GM18526 (cell line): ENCODE measurements around the gene MGLL.

ENCODE experiments used
- POLR2A ChIP-seq: IDR thresholded peaks from 3 replicates; pipeline ENCODE4 v1.6.1; 2011; ENCODE audit not compliant: insufficient read length; ENCODE audit errors: extremely low read depth

The MGLL gene

DNA sequence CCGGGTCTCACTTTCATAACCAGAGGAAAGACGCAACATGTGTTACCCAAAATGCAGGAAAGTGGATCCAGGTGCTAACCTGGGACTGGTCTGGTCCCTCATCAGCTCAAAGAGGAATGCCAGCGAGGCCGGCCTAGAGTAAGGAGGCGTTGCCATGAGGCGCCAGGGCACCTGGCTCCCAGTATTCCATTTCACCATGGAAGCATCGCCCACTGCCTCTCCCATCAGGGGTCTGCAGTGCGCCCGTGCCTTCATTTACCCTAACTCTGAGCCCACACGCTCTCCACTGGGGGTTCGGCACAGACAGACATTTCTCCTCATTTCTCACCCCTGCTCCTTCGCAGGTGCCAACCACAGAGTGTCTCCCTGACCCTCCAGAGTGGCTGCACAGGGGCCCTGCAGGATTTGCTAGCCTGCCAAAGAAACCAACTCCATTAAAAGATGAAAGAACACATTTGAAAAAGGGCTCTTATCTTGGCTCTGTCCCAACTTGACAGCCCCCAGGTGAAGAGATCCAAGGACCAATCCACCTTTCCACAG lies 88.1 kb downstream of the MGLL start:
- TF ChIP-seq POLR2A: no peak

DNA sequence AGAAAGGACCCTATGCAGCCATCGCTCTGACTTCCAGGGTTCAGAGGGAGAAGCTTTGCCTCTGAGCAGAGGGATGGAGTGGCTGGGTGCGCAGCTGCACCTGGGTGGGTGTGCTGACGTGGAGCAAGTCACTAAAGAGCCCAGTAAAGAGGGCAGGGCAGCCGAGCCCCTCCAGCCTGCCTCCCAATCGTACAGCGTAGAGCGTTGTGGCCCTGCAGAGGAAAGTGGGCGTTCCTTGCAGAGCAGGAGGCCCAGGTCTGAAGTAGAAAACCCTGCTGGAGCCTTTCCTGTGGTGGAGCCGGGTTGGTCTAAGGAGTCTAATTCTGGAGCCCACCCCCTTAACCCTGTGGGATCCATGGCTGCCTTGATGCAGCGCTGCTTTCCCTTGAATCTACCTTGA lies 88.5 kb downstream of the MGLL start:
- TF ChIP-seq POLR2A: no peak

DNA sequence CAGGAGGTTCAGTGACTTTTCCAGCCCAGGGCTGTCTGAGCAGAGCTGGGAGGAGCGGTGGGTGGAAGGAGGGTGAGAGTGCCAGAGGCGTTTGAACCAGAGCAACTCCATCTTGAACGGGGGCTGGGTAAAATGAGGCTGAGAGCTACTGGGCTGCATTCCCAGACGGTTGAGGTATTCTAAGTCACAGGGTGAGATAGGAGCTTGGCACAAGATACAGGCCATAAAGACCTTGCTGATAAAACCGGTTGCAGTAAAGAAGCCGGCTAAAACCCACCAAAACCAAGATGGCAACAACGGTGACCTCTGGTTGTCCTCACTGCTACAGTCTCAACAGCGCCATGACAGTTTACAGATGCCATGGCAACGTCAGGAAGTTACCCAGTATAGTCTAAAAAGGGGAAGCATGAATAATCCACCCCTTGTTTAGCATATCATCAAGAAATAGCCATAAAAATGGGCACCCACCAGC lies 89.4 kb downstream of the MGLL start:
- no peak for TF ChIP-seq POLR2A

DNA sequence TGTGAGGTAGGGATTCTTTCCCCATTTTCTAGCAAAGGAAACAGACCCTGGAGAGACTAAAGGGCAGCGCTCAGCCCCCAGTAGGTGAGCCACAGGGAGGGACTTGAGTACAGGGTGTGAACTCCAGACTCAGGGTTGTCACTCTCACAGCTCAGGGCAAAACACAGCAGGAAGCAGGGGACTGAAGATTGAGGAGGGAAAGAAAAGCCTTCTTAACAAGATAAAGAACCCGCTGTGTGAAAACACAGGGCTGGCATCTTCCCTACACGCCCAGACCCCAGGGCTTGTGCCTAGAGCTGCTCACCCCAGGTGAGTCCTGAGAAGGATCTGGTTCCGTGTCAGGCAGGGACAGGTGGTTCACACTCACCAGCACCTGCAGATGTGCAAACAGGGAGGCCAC lies 90.0 kb downstream of the MGLL start:
- no peak for TF ChIP-seq POLR2A

- TF ChIP-seq POLR2A: no peak
These were observed 90.6 kb downstream of the MGLL start for GRCh38 chr3:127731546-127732289.

DNA sequence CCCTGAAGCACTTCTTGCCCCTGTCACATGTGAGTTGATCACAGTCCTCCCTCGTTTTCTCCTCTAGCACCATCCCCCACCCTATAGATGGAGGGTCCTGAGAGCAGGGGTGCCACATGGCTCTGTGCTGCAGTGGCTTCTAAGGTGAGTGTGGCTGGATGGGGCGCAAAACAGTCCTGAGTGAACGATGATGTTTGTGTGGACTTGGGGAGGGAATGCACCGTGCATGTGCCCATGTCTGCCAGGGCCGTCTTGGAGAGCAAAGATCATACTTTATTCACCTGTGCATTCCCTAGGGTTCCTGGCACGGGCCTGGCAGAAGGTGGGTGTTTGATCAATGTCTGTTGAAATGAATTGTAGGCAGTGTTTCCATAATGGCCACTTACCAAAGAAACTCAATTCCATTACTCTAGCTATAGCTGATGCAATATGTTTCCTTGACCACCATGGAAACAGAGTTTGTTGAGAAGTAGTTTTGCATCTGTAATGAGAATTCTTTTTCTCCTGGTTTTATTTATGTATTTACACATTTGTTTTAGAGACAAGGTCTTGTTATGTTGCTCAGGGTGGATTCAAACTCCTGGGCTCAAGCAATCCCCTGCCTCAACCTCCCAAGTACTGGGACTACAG lies 91.5 kb downstream of the MGLL start:
- TF ChIP-seq POLR2A: no peak

- TF ChIP-seq POLR2A: no peak
These were observed 92.1 kb downstream of the MGLL start for GRCh38 chr3:127730171-127730570.

- no peak for TF ChIP-seq POLR2A
These were observed 92.7 kb downstream of the MGLL start for GRCh38 chr3:127729556-127730056.

DNA sequence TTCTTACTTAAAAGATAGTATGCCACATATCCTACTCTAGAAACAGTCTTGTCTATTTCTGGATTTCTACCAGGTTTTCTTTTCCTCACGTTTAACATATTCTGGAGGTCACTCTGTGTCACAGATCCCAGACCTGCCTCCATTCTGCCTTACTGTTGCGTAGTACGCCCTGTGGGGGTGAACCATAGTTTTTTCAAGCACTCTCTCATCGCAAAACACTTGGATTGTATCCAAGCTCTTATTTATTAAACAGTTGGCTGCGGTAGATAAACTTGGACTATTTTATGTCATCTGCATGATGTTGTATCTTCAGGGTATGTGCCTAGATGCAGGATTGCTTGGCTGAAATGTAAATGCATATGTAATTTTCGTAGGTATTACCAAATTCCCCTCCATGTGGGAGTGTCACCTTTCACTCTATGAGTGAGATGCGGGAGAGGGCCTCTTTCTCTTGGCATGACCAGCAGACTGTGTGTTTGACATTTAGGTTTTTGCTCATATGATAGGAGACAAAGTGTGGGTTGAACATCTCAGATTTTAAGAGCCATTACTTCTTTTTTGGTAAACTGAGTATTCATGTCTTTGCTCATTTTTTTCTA lies 93.8 kb downstream of the MGLL start:
- TF ChIP-seq POLR2A: no peak

GRCh38 chr3:127726894-127727293 lies 95.4 kb downstream of the MGLL start:
- TF ChIP-seq POLR2A: no peak

DNA sequence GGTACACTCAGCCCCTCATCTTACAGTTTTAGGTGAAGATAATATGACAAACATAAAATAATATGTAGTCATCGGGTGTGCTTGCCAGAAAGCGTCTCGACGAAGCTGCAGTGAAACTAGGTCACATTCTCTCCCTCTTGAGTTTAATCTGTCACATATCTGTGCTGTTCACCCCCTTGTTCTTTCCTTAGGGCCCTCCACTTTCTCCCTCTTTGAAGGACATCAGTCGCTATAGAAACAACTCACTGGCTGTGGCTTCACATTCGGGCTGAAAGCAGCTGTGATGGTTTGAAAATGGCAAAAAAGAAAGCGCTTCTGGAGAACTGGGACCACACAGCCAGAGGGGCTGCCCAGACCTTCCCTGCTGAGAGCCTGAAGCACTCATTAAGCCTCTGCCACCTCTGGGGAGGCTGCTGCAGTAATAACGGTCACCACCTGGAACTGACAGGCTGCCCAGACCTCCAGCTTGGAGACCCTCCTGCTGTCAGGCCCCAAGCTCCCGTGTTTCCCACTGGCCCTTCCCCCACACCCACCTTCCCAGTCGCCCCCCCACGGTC lies 99.2 kb downstream of the MGLL start:
- no peak for TF ChIP-seq POLR2A

- TF ChIP-seq POLR2A: no peak
These were observed 100.1 kb downstream of the MGLL start for GRCh38 chr3:127722091-127722784.

DNA sequence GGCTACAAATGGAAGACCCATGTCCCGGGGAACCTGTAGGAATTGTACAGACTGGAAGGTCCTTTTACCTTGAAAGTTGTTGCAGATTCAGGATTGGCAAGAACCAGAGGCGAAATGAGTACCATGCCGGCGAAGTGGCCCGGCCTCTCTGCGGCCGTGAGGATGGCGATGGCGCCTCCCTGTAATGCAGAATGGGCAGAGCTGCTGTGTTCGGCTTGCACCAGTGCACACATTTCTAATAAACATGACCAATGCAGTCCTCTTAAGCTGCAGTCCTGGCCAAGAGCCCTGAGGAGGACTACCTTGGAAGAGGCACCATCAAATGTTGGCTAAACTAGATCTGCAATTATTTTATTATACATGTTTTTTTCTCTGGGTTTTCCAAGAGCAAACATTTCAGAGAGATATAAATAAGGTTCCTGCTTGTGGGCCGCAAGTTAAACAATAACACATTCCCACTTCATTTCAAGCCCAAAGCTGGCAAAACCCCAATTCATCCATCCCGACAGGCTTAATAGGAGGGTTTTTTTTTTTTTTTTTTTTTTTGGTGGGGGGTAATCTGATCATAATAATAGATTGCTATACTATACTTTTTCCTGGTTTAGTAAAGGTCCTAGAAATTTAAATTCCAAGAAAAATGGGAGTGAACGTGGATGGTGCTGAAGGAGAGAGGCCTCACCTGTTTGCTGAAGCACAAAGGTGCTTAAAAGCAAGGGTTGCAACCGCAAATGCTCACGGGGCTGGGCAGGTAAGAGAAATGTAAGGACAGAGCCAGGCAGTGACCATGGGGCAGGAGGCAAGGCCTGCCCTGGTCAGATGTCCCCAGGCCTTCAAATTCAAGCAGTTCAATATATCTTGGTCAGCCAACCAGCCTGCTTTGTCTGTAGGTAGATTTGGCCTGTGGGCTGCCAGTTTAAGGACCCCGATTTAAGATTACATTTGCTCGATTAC lies 101.1 kb downstream of the MGLL start:
- TF ChIP-seq POLR2A: no peak
